A549 treated with CORT108297 at 1 μM for 4 hours (cell line): ENCODE measurements around the gene RBMS1. TPM values are rescaled to one million over a fixed set of nuclear protein-coding genes. Genes with fewer than 3 reads are reported as not detected.

Experiments
- total RNA-seq: library from RNA; stranded (reverse); fragments of 200-300 nt; extraction: Qiagen RNA extraction; gene quantifications from 5 replicates; pipeline ENCODE4 v1.2.3, GENCODE V29; 2022

The RBMS1 gene, protein sequence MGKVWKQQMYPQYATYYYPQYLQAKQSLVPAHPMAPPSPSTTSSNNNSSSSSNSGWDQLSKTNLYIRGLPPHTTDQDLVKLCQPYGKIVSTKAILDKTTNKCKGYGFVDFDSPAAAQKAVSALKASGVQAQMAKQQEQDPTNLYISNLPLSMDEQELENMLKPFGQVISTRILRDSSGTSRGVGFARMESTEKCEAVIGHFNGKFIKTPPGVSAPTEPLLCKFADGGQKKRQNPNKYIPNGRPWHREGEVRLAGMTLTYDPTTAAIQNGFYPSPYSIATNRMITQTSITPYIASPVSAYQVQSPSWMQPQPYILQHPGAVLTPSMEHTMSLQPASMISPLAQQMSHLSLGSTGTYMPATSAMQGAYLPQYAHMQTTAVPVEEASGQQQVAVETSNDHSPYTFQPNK
- 51.4 to 65.7 TPM (median 61.2 TPM) in 5 replicates for total RNA-seq

DNA sequence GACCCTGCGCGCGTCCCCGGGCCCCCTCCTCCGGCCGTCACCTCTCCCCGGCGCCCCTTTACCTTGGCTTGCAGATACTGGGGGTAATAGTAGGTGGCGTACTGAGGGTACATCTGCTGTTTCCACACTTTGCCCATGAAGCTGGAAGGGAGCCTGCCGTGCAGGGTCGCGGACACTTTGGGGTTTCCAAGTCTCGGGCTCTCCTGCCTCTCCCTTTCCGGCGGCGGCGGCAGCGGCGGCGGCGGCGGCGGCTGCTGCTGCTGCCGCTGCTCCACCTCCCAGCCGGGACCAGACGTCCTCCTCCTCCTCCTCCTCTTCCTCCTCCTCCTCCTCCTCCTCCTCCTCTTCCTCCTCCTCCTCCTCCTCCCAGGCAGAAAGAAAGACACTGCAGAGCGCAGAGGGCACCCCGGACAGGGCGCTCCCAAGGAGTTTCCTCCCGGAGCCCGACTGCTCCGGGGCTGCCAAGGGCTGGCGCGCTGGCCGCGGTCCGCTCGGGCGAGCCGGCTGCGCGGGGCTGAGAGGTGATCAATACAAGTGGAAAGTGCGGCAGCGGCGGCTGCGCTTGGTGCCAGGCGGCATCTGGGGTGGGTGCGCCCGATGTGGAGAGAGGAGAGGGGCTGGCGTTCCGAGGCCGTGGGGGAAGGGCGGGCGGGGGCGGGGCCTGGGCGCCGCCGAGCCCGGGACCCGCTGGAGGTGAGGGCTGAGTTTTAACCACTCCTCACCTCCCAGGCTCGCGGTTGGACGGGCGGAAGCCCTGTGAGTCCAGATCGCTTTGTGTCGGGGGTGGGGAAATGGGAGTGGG, at the start of gene RBMS1:
Gene RBMS1, minus strand, starts transcription at position 581 of the 802 bp plus-strand sequence. Its CDS starts 444 bp downstream, at position 137.

